ENCODE measurements around the gene AEN.
"Not testable (repeated sequence)": the region's sequence is repeated elsewhere in the genome, so short reads cannot be mapped to it uniquely, and the experiment has no call there.

Gene AEN

GRCh38 chr15:88631464-88632028, 10.4 kb downstream of the AEN start:
- no peak for DNase-seq

- DNase-seq = not testable (repeated sequence)
Measured at GRCh38 chr15:88632797-88633196, 11.7 kb downstream of the AEN start.

GRCh38 chr15:88634449-88634848, 13.3 kb downstream of the AEN start:
- DNase-seq = no peak

- no peak for DNase-seq
Measured at GRCh38 chr15:88635318-88635717, 14.2 kb downstream of the AEN start.

GRCh38 chr15:88636050-88636449, 14.9 kb downstream of the AEN start:
- DNase-seq = no peak

GRCh38 chr15:88636654-88637053, 15.5 kb downstream of the AEN start:
- DNase-seq = no peak

GRCh38 chr15:88637436-88637835, 16.3 kb downstream of the AEN start:
- DNase-seq = no peak

GRCh38 chr15:88637841-88638625, 16.9 kb downstream of the AEN start:
- DNase-seq = no peak

GRCh38 chr15:88638626-88639372, 17.7 kb downstream of the AEN start, which contains the start of gene ISG20:
Gene ISG20, plus strand, starts transcription at chr15:88639016. Its CDS starts 351 bp downstream, at chr15:88639367.
- DNase-seq = peak; percentile 35

GRCh38 chr15:88641959-88642452, 20.9 kb downstream of the AEN start:
- no peak for DNase-seq

GRCh38 chr15:88642514-88642913, 21.4 kb downstream of the AEN start:
- DNase-seq = not testable (repeated sequence)

GRCh38 chr15:88644741-88645140, 23.6 kb downstream of the AEN start:
- DNase-seq = no peak

- DNase-seq = no peak
Measured at GRCh38 chr15:88645171-88646087, 24.3 kb downstream of the AEN start.

- no peak for DNase-seq
Measured at GRCh38 chr15:88646088-88646405, 24.9 kb downstream of the AEN start.

GRCh38 chr15:88646951-88647350, 25.8 kb downstream of the AEN start:
- DNase-seq = no peak

- DNase-seq = peak; percentile 36
Measured at GRCh38 chr15:88647351-88648105, 26.4 kb downstream of the AEN start.

- no peak for DNase-seq
Measured at GRCh38 chr15:88648357-88649214, 27.4 kb downstream of the AEN start.

- DNase-seq = no peak
Measured at GRCh38 chr15:88649286-88649733, 28.2 kb downstream of the AEN start.

GRCh38 chr15:88649753-88650551, 28.8 kb downstream of the AEN start:
- DNase-seq = no peak

- no peak for DNase-seq
Measured at GRCh38 chr15:88650556-88650955, 29.4 kb downstream of the AEN start.
